Measurements from ENCODE around the gene NDUFS8. TPM values are rescaled to one million over a fixed set of nuclear protein-coding genes. Genes with fewer than 3 reads are reported as not detected.

NDUFS8 gene
- total RNA-seq, 4 donors from 2014 or later, result 136 to 206 (median 159) TPM

DNA sequence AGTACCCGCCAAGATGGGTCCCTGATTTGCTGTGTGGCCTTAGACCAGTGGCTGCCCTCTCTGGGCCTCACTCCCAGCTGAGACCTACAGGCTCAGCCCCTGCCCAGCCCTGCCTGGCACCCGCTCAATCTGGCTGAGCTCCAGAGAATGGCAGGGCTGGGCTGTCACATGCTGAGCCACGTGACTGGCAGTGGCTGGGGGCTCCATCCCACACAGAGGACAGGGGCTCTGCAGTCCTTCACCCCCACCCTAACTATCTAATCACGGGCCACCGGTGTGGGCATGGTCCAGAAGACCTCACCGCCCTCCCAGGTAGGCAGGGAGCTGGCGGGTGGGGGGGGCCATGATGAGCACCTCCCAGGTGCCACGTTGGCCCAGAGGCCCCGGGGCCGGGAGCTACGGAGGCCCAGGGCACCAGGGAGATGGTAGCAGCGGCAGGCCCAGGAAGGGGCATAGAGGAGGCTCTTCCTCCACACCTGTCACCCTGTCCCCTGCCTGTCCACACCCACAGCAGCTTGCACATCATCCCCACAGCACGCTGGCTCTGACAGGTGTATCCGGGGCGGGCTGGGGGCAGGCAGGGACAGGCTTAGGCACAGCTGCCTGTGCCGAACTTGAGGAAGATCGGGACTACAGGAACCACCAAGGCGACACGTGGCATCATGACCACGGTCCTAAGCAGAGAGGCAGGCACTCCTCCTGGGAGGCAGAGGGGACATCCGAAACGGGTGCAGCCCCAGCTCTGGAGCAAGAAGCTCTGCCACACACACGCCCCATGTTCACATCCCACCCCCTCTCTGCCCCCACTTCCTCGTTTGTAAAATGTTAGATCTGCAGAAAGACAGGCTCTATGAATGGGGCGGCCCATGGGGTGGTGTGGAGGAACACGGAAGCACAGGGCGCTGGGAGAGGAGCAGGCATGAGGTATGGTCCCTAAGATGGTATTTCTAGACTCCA is 21.8 kb upstream of the NDUFS8 start:
- no peak for TF ChIP-seq POLR2A (IDR thresholded peaks at IDR 0.05)
- TF ChIP-seq, protein P1, sequence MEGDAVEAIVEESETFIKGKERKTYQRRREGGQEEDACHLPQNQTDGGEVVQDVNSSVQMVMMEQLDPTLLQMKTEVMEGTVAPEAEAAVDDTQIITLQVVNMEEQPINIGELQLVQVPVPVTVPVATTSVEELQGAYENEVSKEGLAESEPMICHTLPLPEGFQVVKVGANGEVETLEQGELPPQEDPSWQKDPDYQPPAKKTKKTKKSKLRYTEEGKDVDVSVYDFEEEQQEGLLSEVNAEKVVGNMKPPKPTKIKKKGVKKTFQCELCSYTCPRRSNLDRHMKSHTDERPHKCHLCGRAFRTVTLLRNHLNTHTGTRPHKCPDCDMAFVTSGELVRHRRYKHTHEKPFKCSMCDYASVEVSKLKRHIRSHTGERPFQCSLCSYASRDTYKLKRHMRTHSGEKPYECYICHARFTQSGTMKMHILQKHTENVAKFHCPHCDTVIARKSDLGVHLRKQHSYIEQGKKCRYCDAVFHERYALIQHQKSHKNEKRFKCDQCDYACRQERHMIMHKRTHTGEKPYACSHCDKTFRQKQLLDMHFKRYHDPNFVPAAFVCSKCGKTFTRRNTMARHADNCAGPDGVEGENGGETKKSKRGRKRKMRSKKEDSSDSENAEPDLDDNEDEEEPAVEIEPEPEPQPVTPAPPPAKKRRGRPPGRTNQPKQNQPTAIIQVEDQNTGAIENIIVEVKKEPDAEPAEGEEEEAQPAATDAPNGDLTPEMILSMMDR (IDR thresholded peaks at IDR 0.05), result no peak
- 46 to 48% methylated on average over 22 to 23 of the region's 27 CpGs for WGBS, 2 donors
- intact Hi-C loops (cut with DNase I; ENCODE audit: low total_unique reads), result no loop called here

DNA sequence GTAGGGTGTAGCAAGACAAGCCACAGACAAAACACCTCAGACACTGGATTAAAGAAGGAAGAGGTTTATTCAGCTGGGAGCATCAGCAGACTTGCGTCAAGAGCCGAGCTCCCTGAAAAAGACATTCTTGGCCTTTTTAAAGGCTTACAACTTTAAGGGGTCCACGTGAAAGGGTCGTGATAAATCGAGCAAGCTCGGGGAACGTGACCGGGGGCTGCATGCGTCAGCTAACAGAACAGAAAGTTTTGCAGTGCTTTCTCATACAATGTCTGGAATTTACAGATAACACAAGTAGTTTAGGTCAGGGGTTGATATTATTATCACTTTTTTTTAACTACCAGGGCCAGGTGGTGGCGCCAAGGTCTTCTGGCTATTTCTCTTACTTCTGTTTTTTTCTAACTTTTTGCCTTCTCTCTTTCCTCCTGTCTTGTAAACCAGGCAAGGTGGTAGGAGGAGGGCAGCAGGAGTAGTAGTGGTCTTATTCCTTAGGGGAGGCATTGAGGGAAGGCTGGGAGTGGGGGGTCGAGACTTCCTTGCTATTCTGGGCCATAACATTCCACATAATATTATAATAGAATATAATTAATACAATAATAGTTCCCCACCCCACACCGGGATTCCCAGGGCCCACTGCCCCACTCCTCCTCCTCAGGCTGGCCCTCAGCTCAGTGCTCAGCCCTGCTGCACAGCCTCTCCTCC is 20.9 kb upstream of the NDUFS8 start:
- 71 to 73% methylated on average over 12 of the region's 12 CpGs for WGBS, 2 donors

More for the DNA sequence above, 21.8 kb upstream of the NDUFS8 start:
- no peak overlapping the region for H3K4me3 ChIP-seq (ENCODE audit: low read depth, poor library complexity, severe bottlenecking)
- peak in 1 of 2 donors; percentile 91 for DNase-seq (ENCODE audit: low spot score in 2 of 2)

DNA sequence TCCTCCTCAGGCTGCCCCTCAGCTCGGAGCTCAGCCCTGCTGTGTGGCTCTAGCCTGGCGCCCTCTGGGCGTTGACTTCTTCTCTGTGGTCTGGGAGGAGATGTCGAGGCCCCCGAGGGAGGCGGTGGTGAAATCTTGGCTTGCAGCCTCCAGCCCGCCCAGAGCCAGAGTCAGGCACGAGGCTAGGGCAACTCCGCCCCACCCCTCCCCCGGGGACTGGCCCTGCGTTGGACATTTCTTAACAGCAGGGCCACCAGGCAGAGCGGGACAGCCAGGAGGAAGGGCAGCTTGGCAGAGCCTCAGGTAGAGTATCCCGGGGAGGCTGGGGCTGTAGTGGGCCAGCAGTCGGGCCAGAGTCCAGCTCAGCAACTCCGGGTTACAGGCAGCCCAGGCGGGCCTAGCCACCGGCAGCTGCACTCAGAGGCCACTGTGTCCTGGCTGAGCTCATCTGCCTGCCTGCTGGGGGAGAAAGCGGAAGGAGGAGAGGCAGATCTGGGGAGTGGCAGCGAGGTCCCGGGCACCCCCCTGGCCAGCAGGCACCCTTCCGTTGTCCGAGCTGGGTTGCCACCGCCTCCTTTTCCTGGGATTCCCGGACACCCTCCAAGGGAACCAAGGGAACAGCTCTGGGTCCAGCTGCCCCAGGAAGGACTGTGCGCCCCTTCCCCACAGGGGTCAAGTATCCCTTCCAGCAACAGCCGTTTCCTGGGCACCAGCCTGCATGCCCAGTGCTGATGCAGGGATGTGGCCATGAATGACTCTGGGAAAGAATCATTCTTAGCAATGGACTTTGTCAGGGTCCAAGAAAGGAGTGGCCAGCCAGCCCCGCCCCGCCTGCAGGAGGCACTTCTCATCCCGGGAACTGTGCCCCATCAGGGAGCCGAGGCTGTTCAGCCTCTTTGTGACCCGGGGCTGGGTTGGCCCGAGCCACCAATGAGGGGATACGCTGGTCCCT is 20.1 kb upstream of the NDUFS8 start, which contains the start of gene ALDH3B1:
ALDH3B1 (plus strand) TSS at position 238 of the 952 bp plus-strand sequence. CDS start 4,971 bp downstream, outside the sequence.
- peak; percentile 89 to 99 for DNase-seq (ENCODE audit: low spot score in 2 of 2)
- WGBS, 2 donors, result 19 to 30% methylated on average over 28 of the region's 33 CpGs
- intact Hi-C loops (cut with DNase I; ENCODE audit: low total_unique reads), result no loop called here
- TF ChIP-seq POLR2A (IDR thresholded peaks at IDR 0.05), result no peak
- TF ChIP-seq, protein P1 (IDR thresholded peaks at IDR 0.05), result no peak
- no peak within 1 kb of the TSS for H3K4me3 ChIP-seq (ENCODE audit: low read depth, poor library complexity, severe bottlenecking)

More for the DNA sequence above, 20.9 kb upstream of the NDUFS8 start:
- H3K4me3 ChIP-seq (ENCODE audit: low read depth, poor library complexity, severe bottlenecking), result no peak overlapping the region
- intact Hi-C loops (cut with DNase I; ENCODE audit: low total_unique reads), result no loop called here
- TF ChIP-seq, protein P1 (IDR thresholded peaks at IDR 0.05), result no peak
- no peak for TF ChIP-seq POLR2A (IDR thresholded peaks at IDR 0.05)
- DNase-seq (ENCODE audit: low spot score in 2 of 2), result no peak

DNA sequence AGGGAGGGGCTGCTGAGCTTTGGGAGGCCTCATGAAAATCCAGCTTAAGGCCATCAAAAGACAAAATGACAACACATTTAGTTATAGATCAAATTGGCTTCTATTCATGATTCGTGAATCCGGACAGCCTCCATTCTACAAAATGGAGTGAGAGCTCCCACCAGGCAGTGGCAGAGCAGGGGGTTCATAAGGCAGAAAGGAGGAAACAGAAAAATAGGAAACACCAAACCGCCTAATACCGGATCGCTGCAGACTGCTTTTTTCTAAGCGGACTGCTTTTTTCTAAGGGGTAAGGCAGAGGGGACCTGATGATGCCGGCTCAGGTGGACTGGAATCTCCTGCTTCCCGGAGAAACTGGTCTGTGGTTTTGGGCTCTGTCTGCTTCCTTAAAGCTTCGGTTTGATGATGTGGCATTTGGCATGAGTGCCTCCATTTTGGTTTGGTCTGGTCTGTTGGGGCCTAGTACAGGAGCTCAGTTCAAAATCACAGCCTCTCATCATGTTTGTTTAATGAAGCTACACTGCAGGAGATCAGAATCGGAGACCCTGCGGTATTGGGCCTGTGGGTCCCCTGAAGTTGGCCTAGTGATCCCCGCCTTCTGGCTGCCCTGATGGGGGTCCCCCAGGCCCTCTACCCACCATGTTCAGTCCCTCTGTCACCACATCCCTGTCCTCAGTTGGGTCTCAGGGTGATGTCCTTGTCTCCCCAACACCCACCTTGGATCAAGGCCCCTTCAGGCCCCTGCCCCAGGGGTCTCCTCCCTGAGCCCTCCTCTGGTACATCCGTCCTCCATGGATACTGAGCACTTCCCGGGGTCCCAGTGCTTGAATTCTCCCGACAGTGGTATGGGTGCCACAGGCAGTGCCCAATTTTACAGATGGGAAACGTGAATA is 19.2 kb upstream of the NDUFS8 start:
- DNase-seq (ENCODE audit: low spot score in 2 of 2), result no peak
- WGBS, 2 donors, result 79% methylated on average over 16 of the region's 16 CpGs
- intact Hi-C loops (cut with DNase I; ENCODE audit: low total_unique reads), result no loop called here
- no peak for TF ChIP-seq POLR2A (IDR thresholded peaks at IDR 0.05)
- TF ChIP-seq, protein P1 (IDR thresholded peaks at IDR 0.05), result no peak
- H3K4me3 ChIP-seq (ENCODE audit: low read depth, poor library complexity, severe bottlenecking), result no peak overlapping the region
